Esophagus squamous epithelium (tissue), 5 donors: ENCODE measurements around the gene HRCT1. TPM values are rescaled to one million over a fixed set of nuclear protein-coding genes. Genes with fewer than 3 reads are reported as not detected.
"Not testable (repeated sequence)": the region's sequence is repeated elsewhere in the genome, so short reads cannot be mapped to it uniquely, and the experiment has no call there.

Source experiments
- DNase-seq: peaks from one replicate; lab custom pipeline; 2025; lab: John Stamatoyannopoulos, UW
- H3K27ac ChIP-seq, 4 donors: fragments of 200-600 bp; sonication (generic); one replicate each; pipeline ENCODE4 v1.5.1; 2016 to 2019; ENCODE audit warnings: mild to moderate bottlenecking in 1 of 4
- H3K27me3 ChIP-seq, 4 donors: fragments of 200-600 bp; sonication (generic); 1 replicate in 3 of 4; 2 replicates in 1 of 4; pipeline versions ENCODE4 v1.5.1 to v1.6.0; 2017 to 2021; ENCODE audit warnings: antibody characterized with exemption in 1 of 4
- H3K36me3 ChIP-seq, 3 donors: fragments of 200-600 bp; sonication (generic); one replicate each; pipeline ENCODE4 v1.5.1; 2016 to 2019
- H3K4me1 ChIP-seq, 3 donors: fragments of 200-600 bp; sonication (generic); one replicate each; pipeline ENCODE4 v1.5.1; 2017 to 2019
- H3K4me3 ChIP-seq, 4 donors: fragments of 200-600 bp; sonication (generic); 1 replicate in 3 of 4; 2 replicates in 1 of 4; pipeline ENCODE4 v1.5.1; 2016 to 2019; ENCODE audit warnings: mild to moderate bottlenecking in 2 of 4, moderate library complexity in 1 of 4
- H3K9me3 ChIP-seq, 3 donors: fragments of 200-600 bp; sonication (generic); one replicate each; pipeline ENCODE4 v1.5.1; 2016 to 2019
- POLR2A ChIP-seq, 4 donors: fragments of 450-650 bp; IDR thresholded peaks; one replicate each; pipeline ENCODE4 v1.6.1; 2017; ENCODE audit warnings: antibody characterized with exemption in 4 of 4, mild to moderate bottlenecking in 4 of 4, moderate library complexity in 3 of 4
- WGBS, 2 donors: methylation state at CpG; one replicate each; pipeline ENCODE4 v1.1.5; 2018; 5-methylcytosine and 5-hydroxymethylcytosine counted together
- intact Hi-C: fragments of 100-400 bp; cut with DNase I; formaldehyde crosslinking; loops from one replicate; pipeline ENCODE4 v1.15.0; 2022
- total RNA-seq, 4 donors: library from RNA; depleted of rRNA; stranded (reverse); fragments of >200 nt; gene quantifications; one replicate each; pipeline ENCODE4 v1.1.0, GENCODE V29; 2016
- TF ChIP-seq, protein P1 (sequence below), 6 experiments: fragments of 450-650 bp in 4 of 6; fragments of 200-600 bp in 2 of 6; sonication (generic) in 2 of 6; IDR thresholded peaks; one replicate each; pipeline ENCODE4 v1.5.1; 2016 to 2019; ENCODE audit warnings: antibody characterized with exemption in 6 of 6, mild to moderate bottlenecking in 4 of 6, moderate library complexity in 4 of 6
- donor health status: DM: yes; HTN: yes; CAD: no.

Gene HRCT1
- total RNA-seq, 4 donors from 2014 or later: 0.70 to 4.6 TPM; not detected in 2

DNA sequence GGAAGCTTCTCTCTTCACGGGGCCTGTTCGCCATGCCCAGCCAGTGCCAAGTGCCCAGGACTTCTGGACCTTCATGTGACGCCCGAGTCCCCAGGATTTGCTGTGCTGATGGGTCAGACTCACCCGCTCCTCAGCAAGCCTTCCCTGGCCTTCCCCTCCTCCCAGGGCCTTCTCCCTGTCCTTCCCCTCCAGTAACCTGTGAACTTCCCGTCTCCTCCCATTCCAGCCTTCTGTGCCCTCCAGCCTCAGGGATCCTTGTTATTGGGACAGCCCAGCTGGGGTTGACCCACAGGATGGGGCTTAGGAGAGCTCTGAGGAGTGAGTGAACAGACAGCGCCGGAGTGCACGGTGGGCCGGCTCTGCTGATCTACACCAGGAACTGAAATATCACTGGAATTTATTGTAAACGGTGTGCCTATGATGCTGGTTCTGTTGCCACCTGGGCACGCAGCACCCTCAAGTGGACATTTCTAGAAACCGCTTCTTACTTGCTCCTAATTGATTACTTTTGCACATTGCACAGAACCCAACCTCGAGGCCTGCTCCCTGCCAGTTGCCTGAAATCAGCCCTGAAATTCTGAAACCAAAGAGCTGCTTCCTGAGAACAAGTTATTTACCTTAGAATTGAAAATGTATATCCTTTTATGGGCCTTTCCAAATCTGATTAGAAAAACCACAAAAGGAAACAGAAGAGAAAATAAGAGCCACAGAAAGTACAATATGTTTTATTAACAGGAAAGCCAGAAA is 4.8 kb downstream of the HRCT1 start:
- Histone ChIP-seq H3K36me3 (no peaks in the 10 kb centered on the region), H3K9me3 (no peaks in the 10 kb centered on the region), H3K4me3 (peak overlapping the region in 1 of 4 donors; percentile 10), H3K27ac (peak overlapping the region; percentile 69 to 95 (median 90)), H3K27me3 (no peaks in the 10 kb centered on the region), H3K4me1 (peaks cover 39 to 74% (median 48%) of the 10 kb centered on the region in 3 donors)
- intact Hi-C loops: no loop called here
- no peak for DNase-seq
- WGBS, 2 donors: 50 to 56% methylated on average over 13 of the region's 14 CpGs
- TF ChIP-seq, protein P1, sequence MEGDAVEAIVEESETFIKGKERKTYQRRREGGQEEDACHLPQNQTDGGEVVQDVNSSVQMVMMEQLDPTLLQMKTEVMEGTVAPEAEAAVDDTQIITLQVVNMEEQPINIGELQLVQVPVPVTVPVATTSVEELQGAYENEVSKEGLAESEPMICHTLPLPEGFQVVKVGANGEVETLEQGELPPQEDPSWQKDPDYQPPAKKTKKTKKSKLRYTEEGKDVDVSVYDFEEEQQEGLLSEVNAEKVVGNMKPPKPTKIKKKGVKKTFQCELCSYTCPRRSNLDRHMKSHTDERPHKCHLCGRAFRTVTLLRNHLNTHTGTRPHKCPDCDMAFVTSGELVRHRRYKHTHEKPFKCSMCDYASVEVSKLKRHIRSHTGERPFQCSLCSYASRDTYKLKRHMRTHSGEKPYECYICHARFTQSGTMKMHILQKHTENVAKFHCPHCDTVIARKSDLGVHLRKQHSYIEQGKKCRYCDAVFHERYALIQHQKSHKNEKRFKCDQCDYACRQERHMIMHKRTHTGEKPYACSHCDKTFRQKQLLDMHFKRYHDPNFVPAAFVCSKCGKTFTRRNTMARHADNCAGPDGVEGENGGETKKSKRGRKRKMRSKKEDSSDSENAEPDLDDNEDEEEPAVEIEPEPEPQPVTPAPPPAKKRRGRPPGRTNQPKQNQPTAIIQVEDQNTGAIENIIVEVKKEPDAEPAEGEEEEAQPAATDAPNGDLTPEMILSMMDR (IDR thresholded peaks at IDR 0.05): peak in 5 of 6 experiments; percentile 26 to 60 (median 40)
- peak in 1 of 4 donors; percentile 18 for TF ChIP-seq POLR2A (IDR thresholded peaks at IDR 0.05)

DNA sequence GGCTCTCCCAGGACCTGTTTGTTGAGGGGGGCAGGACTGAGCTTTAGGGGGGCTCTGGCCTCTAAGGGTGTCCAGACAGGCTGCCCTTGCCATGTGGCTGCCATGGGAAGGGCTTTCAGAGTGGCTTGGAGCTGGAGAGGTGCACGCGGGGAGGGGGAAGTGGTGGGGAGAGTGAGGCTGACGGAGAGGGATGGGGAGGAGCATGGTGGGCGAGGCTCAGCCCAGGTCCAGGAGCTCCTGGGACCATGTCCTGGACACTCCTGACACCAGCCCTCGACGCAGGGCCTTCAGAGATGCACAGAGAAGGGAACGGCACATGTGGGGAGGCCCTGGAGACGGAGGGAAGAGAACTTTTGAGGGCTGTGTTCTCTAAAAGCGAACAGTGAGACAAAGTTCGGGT is 5.7 kb downstream of the HRCT1 start:
- H3K27me3 ChIP-seq: no peaks in the 10 kb centered on the region
- no peak for DNase-seq
- intact Hi-C loops: no loop called here
- no peak for TF ChIP-seq POLR2A (IDR thresholded peaks at IDR 0.05)
- TF ChIP-seq, protein P1 (IDR thresholded peaks at IDR 0.05): no peak
- no peak overlapping the region for H3K4me3 ChIP-seq
- 82 to 89% methylated on average over 7 to 9 of the region's 10 CpGs for WGBS, 2 donors
- H3K36me3 ChIP-seq: no peaks in the 10 kb centered on the region
- no peaks in the 10 kb centered on the region for H3K9me3 ChIP-seq
- peaks cover 30 to 65% (median 39%) of the 10 kb centered on the region in 3 donors for H3K4me1 ChIP-seq
- peak overlapping the region in 2 of 4 donors; percentile 89 to 92 for H3K27ac ChIP-seq

DNA sequence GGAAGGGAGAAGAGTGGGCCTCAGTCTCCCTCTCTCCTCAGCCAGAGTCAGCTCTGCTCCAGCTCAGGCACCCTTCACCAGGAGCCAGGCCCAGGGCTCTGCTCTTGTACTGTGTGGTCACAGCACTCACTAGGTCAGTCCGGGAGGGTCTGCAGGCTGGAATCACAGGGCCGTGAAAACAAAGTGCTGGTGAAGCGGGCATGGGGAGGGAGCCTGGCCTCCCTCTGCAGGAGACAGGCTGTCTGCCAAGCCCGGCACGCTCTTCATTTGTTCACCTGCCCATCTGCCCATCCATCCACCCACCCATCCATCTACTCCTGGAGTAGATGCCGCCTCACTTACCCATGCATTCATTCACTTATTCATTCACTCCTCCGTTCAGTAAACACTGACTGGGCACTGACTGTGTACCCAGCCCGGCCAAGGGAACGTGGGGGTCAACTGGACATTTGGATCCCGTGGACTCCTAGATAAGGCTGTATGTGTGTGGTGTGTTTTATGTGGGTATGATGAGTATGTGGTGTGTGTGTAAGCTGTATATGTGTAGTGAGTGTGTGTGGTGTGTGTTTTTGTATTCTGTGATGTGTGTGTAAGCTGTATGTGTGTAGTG is 6.9 kb downstream of the HRCT1 start:
- H3K4me1 ChIP-seq: peaks cover 21 to 62% (median 29%) of the 10 kb centered on the region in 3 donors
- WGBS, 2 donors: 80 to 81% methylated on average over 5 to 9 of the region's 10 CpGs
- no peaks in the 10 kb centered on the region for H3K27me3 ChIP-seq
- no peak for DNase-seq
- TF ChIP-seq, protein P1 (IDR thresholded peaks at IDR 0.05): no peak
- TF ChIP-seq POLR2A (IDR thresholded peaks at IDR 0.05): no peak
- H3K9me3 ChIP-seq: no peaks in the 10 kb centered on the region
- H3K4me3 ChIP-seq: no peak overlapping the region
- intact Hi-C loops: no loop called here
- no peak overlapping the region for H3K27ac ChIP-seq
- H3K36me3 ChIP-seq: no peaks in the 10 kb centered on the region

DNA sequence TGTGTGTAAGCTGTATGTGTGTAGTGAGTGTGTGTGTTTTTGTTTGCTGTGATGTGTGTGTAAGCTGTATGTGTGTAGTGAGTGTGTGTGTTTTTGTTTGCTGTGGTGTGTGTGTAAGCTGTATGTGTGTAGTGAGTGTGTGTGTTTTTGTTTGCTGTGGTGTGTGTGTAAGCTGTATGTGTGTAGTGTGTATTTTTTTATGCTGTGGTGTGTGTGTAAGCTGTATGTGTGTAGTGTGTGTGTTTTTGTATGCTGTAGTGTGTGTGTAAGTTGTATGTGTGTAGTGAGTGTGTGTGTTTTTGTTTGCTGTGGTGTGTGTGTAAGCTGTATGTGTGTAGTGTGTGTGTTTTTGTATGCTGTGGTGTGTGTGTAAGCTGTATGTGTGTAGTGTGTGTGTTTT is 7.4 kb downstream of the HRCT1 start:
- H3K4me3 ChIP-seq, intact Hi-C loops, H3K9me3 ChIP-seq, H3K27me3 ChIP-seq, DNase-seq, H3K36me3 ChIP-seq, H3K27ac ChIP-seq: not testable (repeated sequence)
- H3K4me1 ChIP-seq: peaks cover 16 to 62% (median 24%) of the 10 kb centered on the region in 3 donors

DNA sequence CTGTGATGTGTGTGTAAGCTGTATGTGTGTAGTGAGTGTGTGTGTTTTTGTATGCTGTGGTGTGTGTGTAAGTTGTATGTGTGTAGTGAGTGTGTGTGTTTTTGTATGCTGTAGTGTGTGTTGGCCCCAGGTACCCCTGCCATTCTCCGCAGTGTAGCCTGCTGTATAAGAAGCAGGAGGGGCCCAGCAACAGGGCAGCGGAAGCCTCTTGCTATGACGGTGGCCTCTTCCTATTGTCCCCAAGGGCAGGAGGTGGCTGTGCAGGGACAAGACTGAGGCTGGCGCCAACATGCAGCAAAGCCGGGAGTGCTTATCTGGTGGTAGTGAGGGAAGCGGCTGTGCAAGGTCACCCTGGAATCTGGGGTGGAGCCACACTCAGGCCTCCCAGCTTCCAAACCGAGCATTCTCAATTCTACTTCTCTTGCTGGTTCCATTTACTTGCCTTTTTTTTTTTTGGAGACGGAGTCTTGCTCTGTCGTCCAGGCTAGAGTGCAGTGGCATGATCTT is 8.4 kb downstream of the HRCT1 start:
- 19 to 20% methylated on average over 6 to 7 of the region's 9 CpGs for WGBS, 2 donors
- no peak for DNase-seq

More for the DNA sequence above, 8.4 kb downstream of the HRCT1 start:
- no peak overlapping the region for H3K4me3 ChIP-seq
- peaks cover 7 to 57% (median 18%) of the 10 kb centered on the region in 3 donors for H3K4me1 ChIP-seq
- no peaks in the 10 kb centered on the region for H3K27me3 ChIP-seq
- no peaks in the 10 kb centered on the region for H3K9me3 ChIP-seq
- peak overlapping the region in 3 of 4 donors; percentile 3 to 52 (median 6) for H3K27ac ChIP-seq
- intact Hi-C loops: no loop called here
- H3K36me3 ChIP-seq: no peaks in the 10 kb centered on the region
- no peak for TF ChIP-seq POLR2A (IDR thresholded peaks at IDR 0.05)
- TF ChIP-seq, protein P1 (IDR thresholded peaks at IDR 0.05): no peak
